Activated T-helper 1 cell treated with anti-CD3 and anti-CD28 coated beads, Interleukin-12 subunit alpha, Interleukin-12 subunit beta, Interleukin-2, Interleukin-4 antibody, amounts not matched to agents 30 ng/mL and 10 ng/mL and 1 ng/mL, durations not matched to agents 14 hours and 24 hours and 36 hours (primary cell): Measurements from ENCODE around the gene ZBTB16. TPM values are rescaled to one million over a fixed set of nuclear protein-coding genes. Genes with fewer than 3 reads are reported as not detected.

Experiments
- DNase-seq: peaks from one replicate; pipeline ENCODE4 v3.0.0; 2021; ENCODE audit warnings: low spot score
- H3K27ac Mint-ChIP-seq: one replicate; pipeline ENCODE4 v1.8.0; 2021; ENCODE audit warnings: mild to moderate bottlenecking, mixed read lengths
- H3K27me3 Mint-ChIP-seq: one replicate; pipeline ENCODE4 v1.8.0; 2022; ENCODE audit warnings: mild to moderate bottlenecking, moderate library complexity, mixed read lengths; ENCODE audit not compliant: insufficient read depth
- H3K36me3 Mint-ChIP-seq: one replicate; pipeline ENCODE4 v1.8.0; 2021; ENCODE audit warnings: low read depth, mixed read lengths
- H3K4me1 Mint-ChIP-seq: one replicate; pipeline ENCODE4 v1.8.0; 2021; ENCODE audit warnings: low read depth, mixed read lengths
- H3K4me3 Mint-ChIP-seq: one replicate; pipeline ENCODE4 v1.8.0; 2021; ENCODE audit warnings: mild to moderate bottlenecking, moderate library complexity, mixed read lengths
- H3K9me3 Mint-ChIP-seq: one replicate; pipeline ENCODE4 v1.8.0; 2021; ENCODE audit warnings: mixed read lengths
- intact Hi-C: fragments of 100-400 bp; cut with micrococcal nuclease; formaldehyde crosslinking; loops from one replicate; pipeline ENCODE4 v1.15.1; 2024
- total RNA-seq: library from RNA; stranded (reverse); gene quantifications from 2 replicates; pipeline ENCODE4 v1.2.3, GENCODE V29; 2022

ZBTB16 gene
- total RNA-seq, 1 donor from 2014 or later, result 3.4 TPM

DNA sequence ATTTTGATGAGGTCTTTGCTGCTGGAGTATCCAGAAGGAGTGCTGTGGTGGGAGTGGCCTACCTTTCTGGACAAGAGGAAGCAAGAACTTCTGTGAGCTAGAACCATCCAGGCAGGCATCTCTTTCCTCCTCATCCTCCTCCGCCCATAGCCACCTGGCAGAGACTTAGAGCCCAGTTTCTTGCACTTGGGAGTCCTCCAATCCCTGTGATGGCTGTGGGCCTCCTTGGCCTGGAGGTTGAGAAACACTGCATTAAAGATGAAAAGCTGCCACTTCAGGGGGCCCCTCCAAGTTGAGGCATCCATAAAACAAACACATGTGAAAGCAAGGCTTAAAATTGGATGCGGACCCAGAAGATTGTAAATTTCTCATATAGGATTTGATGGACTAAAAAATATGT, 110.3 kb downstream of the ZBTB16 start:
- Mint-ChIP-seq H3K36me3 (no peaks in the 10 kb centered on the region), H3K9me3 (no peaks in the 10 kb centered on the region), H3K4me1 (peaks cover 67% of the 10 kb centered on the region), H3K27me3 (peaks cover 5% of the 10 kb centered on the region), H3K27ac (no peak overlapping the region), H3K4me3 (no peak overlapping the region)
- intact Hi-C loops, result no loop called here
- DNase-seq, result no peak

- Mint-ChIP-seq H3K27ac (no peak overlapping the region), H3K4me1 (peaks cover 67% of the 10 kb centered on the region), H3K27me3 (peaks cover 6% of the 10 kb centered on the region), H3K9me3 (no peaks in the 10 kb centered on the region), H3K36me3 (no peaks in the 10 kb centered on the region), H3K4me3 (no peak overlapping the region)
- intact Hi-C loops, result no loop called here
- DNase-seq, result no peak
These were observed 110.7 kb downstream of the ZBTB16 start for GRCh38 chr11:114170226-114170625.

GRCh38 chr11:114171257-114172054, 111.9 kb downstream of the ZBTB16 start:
- intact Hi-C loops, result no loop called here
- Mint-ChIP-seq H3K27me3 (peaks cover 10% of the 10 kb centered on the region), H3K27ac (no peak overlapping the region), H3K4me1 (peaks cover 59% of the 10 kb centered on the region), H3K36me3 (no peaks in the 10 kb centered on the region), H3K4me3 (no peak overlapping the region), H3K9me3 (no peaks in the 10 kb centered on the region)
- no peak for DNase-seq

GRCh38 chr11:114172055-114172861, 112.7 kb downstream of the ZBTB16 start:
- DNase-seq, result no peak
- H3K27ac Mint-ChIP-seq, result no peak overlapping the region
- H3K9me3 Mint-ChIP-seq, result no peaks in the 10 kb centered on the region
- no peak overlapping the region for H3K4me3 Mint-ChIP-seq
- H3K4me1 Mint-ChIP-seq, result peaks cover 52% of the 10 kb centered on the region
- intact Hi-C loops, result no loop called here
- no peaks in the 10 kb centered on the region for H3K36me3 Mint-ChIP-seq
- H3K27me3 Mint-ChIP-seq, result peaks cover 10% of the 10 kb centered on the region

DNA sequence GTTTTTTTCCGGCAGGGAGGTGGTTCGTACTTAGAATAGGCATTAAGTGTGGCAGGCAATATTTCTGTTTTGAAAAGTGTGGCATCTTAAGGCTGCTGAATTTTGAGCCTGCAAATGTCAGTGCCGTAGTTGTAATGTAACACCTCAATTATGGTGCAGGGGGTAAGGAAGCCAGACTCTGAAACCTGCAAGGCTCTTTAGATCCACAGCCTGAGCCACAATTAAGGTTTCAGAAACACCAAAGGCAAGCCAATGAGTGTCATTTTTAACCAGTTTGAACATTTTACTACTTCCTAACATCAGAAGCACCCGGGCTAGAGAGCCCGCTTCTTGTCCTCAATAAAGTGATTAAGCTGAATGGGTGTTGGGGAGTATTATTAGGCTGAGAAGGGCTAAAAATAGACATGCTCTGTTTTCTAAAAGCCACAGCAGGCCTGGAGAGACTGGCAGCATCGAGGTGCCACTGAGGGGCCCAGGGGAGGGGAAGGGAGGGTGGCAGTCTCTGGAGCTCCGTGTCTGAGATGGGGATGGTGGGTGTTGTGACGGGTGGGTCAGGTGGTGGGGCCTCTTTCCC, 113.4 kb downstream of the ZBTB16 start:
- intact Hi-C loops, result no loop called here
- no peak overlapping the region for H3K4me3 Mint-ChIP-seq
- H3K36me3 Mint-ChIP-seq, result no peaks in the 10 kb centered on the region
- no peak for DNase-seq
- no peaks in the 10 kb centered on the region for H3K9me3 Mint-ChIP-seq
- H3K4me1 Mint-ChIP-seq, result peaks cover 45% of the 10 kb centered on the region
- peaks cover 12% of the 10 kb centered on the region for H3K27me3 Mint-ChIP-seq
- no peak overlapping the region for H3K27ac Mint-ChIP-seq

DNA sequence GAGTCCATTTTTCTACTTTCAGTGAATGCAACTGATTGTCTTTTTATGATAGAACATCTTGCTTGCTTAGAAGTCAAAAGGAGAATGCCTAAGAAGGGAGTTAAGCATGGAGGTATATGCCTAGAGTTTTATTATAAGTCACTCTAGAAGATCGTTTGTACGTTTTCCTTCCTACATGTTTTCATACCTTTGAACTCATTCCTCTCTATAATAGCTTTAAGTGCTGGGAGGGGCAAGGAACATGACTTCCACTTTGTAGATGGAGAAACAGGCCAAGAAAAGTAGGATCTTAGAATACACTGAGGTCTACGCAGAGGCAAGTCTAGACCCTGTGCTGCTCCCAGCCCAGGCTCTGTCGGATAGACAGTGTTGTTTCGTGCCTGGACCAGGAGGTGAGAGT, 114.3 kb downstream of the ZBTB16 start:
- no peaks in the 10 kb centered on the region for H3K36me3 Mint-ChIP-seq
- H3K4me3 Mint-ChIP-seq, result no peak overlapping the region
- intact Hi-C loops, result no loop called here
- peaks cover 13% of the 10 kb centered on the region for H3K27me3 Mint-ChIP-seq
- peaks cover 36% of the 10 kb centered on the region for H3K4me1 Mint-ChIP-seq
- H3K9me3 Mint-ChIP-seq, result no peaks in the 10 kb centered on the region
- H3K27ac Mint-ChIP-seq, result no peak overlapping the region
- DNase-seq, result no peak

GRCh38 chr11:114174712-114175495, 115.4 kb downstream of the ZBTB16 start:
- H3K9me3 Mint-ChIP-seq, result no peaks in the 10 kb centered on the region
- DNase-seq, result no peak
- no peak overlapping the region for H3K4me3 Mint-ChIP-seq
- peaks cover 31% of the 10 kb centered on the region for H3K4me1 Mint-ChIP-seq
- no peaks in the 10 kb centered on the region for H3K36me3 Mint-ChIP-seq
- intact Hi-C loops, result no loop called here
- H3K27ac Mint-ChIP-seq, result no peak overlapping the region
- peaks cover 10% of the 10 kb centered on the region for H3K27me3 Mint-ChIP-seq

- H3K9me3 Mint-ChIP-seq, result no peaks in the 10 kb centered on the region
- peaks cover 39% of the 10 kb centered on the region for H3K4me1 Mint-ChIP-seq
- no peak overlapping the region for H3K4me3 Mint-ChIP-seq
- intact Hi-C loops, result no loop called here
- H3K27me3 Mint-ChIP-seq, result peaks cover 14% of the 10 kb centered on the region
- H3K36me3 Mint-ChIP-seq, result peaks cover 1% of the 10 kb centered on the region
- no peak overlapping the region for H3K27ac Mint-ChIP-seq
- no peak for DNase-seq
These were observed 116.2 kb downstream of the ZBTB16 start for GRCh38 chr11:114175706-114176105.

DNA sequence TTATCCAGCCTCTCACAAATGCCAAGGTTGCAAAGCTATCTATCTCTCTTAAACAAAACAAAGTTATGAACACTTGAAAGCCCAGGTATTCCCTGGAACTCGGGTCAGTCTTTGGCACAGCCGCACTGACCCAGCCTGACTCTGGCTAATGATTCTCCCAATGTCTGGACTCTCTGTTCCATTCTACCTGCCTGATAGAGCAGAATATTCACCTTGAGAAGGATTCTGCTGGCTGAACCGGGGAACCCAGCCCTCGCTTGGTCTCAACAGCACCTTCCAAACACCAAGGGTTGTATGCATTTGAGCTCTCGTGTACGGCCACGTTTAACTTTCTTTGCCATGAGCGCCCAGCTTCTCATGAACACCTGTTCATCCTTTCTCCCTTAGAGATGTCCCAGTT, 116.8 kb downstream of the ZBTB16 start:
- Mint-ChIP-seq H3K4me3 (no peak overlapping the region), H3K36me3 (peaks cover 1% of the 10 kb centered on the region), H3K27ac (no peak overlapping the region), H3K4me1 (peaks cover 40% of the 10 kb centered on the region), H3K27me3 (peaks cover 14% of the 10 kb centered on the region), H3K9me3 (no peaks in the 10 kb centered on the region)
- intact Hi-C loops, result no loop called here
- DNase-seq, result no peak

DNA sequence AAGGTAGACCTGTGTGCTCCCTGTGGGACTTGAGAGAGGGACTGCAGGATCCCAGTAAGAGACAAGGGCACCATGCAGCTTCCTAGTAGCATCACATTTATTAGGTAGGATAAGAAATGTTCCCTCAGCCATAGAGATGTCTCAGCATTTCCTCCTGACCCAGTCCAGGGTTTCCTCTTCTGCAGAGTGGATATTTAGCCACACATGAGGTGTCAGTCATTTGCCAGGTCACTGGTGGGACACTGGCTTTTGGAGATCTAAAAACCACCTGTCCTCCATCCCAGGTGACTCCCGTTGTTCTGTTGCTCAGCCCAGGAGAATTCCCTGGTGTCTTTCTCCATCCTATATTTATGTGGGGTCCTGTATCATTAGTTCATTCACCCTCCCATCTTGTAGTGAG, 119.1 kb downstream of the ZBTB16 start:
- H3K27ac Mint-ChIP-seq, result no peak overlapping the region
- DNase-seq, result no peak
- H3K36me3 Mint-ChIP-seq, result peaks cover 1% of the 10 kb centered on the region
- no peaks in the 10 kb centered on the region for H3K9me3 Mint-ChIP-seq
- intact Hi-C loops, result no loop called here
- H3K27me3 Mint-ChIP-seq, result peaks cover 14% of the 10 kb centered on the region
- H3K4me1 Mint-ChIP-seq, result peaks cover 31% of the 10 kb centered on the region
- H3K4me3 Mint-ChIP-seq, result no peak overlapping the region

- H3K27me3 Mint-ChIP-seq, result peaks cover 12% of the 10 kb centered on the region
- no peak overlapping the region for H3K27ac Mint-ChIP-seq
- H3K4me1 Mint-ChIP-seq, result peaks cover 33% of the 10 kb centered on the region
- H3K36me3 Mint-ChIP-seq, result peaks cover 1% of the 10 kb centered on the region
- no peaks in the 10 kb centered on the region for H3K9me3 Mint-ChIP-seq
- intact Hi-C loops, result no loop called here
- no peak for DNase-seq
- H3K4me3 Mint-ChIP-seq, result no peak overlapping the region
These were observed 119.9 kb downstream of the ZBTB16 start for GRCh38 chr11:114179234-114179941.
